HEK293 (cell line): ENCODE measurements around the gene FRMPD2.

ENCODE experiments used
- PATZ1 ChIP-seq: fragments of 450-650 bp; formaldehyde crosslinking; IDR thresholded peaks from 2 replicates; pipeline ENCODE4 v1.5.1; 2016; ENCODE audit warnings: missing biosample characterization, missing genetic modification characterization
- SCRT1 ChIP-seq: fragments of 450-650 bp; formaldehyde crosslinking; IDR thresholded peaks from 2 replicates; pipeline ENCODE4 v1.5.1; 2016; ENCODE audit warnings: missing biosample characterization, missing genetic modification characterization, borderline replicate concordance
- SP2 ChIP-seq: fragments of 450-650 bp; formaldehyde crosslinking; IDR thresholded peaks from 2 replicates; pipeline ENCODE4 v1.5.1; 2016; ENCODE audit warnings: missing biosample characterization, missing genetic modification characterization
- ZNF174 ChIP-seq: fragments of 450-650 bp; formaldehyde crosslinking; IDR thresholded peaks from 2 replicates; pipeline ENCODE4 v1.5.0; 2017; ENCODE audit warnings: missing biosample characterization, mild to moderate bottlenecking, missing genetic modification characterization
- ZNF248 ChIP-seq: fragments of 450-650 bp; formaldehyde crosslinking; IDR thresholded peaks from 2 replicates; pipeline ENCODE4 v1.5.1; 2017; ENCODE audit warnings: missing biosample characterization, missing genetic modification characterization
- ZNF274 ChIP-seq, 2 experiments: fragments of 200-500 bp in 1 of 2; fragments of 450-650 bp in 1 of 2; sonication (Bioruptor generic) in 1 of 2; formaldehyde crosslinking in 1 of 2; IDR thresholded peaks; 2 replicates each; pipeline versions ENCODE4 v1.5.1 to v1.6.1; 2014 to 2016; ENCODE audit warnings: borderline replicate concordance in 1 of 2, inconsistent platforms in 1 of 2, low read length in 1 of 2, missing biosample characterization in 1 of 2, missing genetic modification characterization in 1 of 2
- ZNF423 ChIP-seq: fragments of 450-650 bp; formaldehyde crosslinking; IDR thresholded peaks from 2 replicates; pipeline ENCODE4 v1.5.1; 2016; ENCODE audit warnings: missing biosample characterization, missing genetic modification characterization
- ZNF629 ChIP-seq: fragments of 450-650 bp; formaldehyde crosslinking; IDR thresholded peaks from 2 replicates; pipeline ENCODE4 v1.5.1; 2017; ENCODE audit warnings: missing biosample characterization, missing genetic modification characterization
- TF ChIP-seq, protein P1 (sequence below): fragments of 450-650 bp; formaldehyde crosslinking; IDR thresholded peaks from 2 replicates; pipeline ENCODE4 v1.5.1; 2016; ENCODE audit warnings: missing biosample characterization, missing genetic modification characterization
- TF ChIP-seq, protein P2 (sequence below): fragments of 450-650 bp; formaldehyde crosslinking; IDR thresholded peaks from 2 replicates; pipeline ENCODE4 v1.5.1; 2016; ENCODE audit warnings: missing biosample characterization, missing genetic modification characterization
- TF ChIP-seq, protein P3 (sequence below): fragments of 450-650 bp; formaldehyde crosslinking; IDR thresholded peaks from 2 replicates; pipeline ENCODE4 v1.5.1; 2017; ENCODE audit warnings: missing biosample characterization, missing genetic modification characterization

DNA sequence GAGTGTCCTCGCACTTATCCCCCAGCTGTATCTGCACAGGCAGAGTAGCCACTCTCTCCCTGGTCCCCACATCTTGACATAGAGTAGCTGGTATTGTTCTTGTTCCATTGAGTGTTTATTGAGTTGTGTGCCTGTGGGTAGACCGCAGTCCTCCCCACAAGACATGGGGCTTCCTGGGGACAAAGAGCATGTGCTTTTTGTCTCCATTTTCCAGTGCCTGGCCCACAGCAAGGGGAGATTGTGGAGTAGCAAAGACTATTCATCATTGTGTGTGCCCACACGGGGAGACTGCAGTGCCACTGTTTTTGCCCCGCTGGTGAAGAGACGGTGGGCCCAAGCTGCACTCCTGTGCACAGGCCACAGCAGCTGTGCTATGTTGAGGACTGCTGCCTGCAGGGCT is 63.5 kb downstream of the FRMPD2 start:
- TF ChIP-seq SCRT1 (tag by site-specific recombination) (no peak), ZNF248 (no peak), ZNF274 (IDR thresholded peaks at IDR 0.05; ENCODE audit: low read length) (no peak), ZNF274 (tag by site-specific recombination; IDR thresholded peaks at IDR 0.05; ENCODE audit: borderline replicate concordance) (no peak), ZNF629 (tag by site-specific recombination) (no peak), PATZ1 (no peak), ZNF174 (tag by site-specific recombination) (no peak), ZNF423 (tag by site-specific recombination) (no peak), SP2 (tag by site-specific recombination) (no peak)
- TF ChIP-seq, protein P1, sequence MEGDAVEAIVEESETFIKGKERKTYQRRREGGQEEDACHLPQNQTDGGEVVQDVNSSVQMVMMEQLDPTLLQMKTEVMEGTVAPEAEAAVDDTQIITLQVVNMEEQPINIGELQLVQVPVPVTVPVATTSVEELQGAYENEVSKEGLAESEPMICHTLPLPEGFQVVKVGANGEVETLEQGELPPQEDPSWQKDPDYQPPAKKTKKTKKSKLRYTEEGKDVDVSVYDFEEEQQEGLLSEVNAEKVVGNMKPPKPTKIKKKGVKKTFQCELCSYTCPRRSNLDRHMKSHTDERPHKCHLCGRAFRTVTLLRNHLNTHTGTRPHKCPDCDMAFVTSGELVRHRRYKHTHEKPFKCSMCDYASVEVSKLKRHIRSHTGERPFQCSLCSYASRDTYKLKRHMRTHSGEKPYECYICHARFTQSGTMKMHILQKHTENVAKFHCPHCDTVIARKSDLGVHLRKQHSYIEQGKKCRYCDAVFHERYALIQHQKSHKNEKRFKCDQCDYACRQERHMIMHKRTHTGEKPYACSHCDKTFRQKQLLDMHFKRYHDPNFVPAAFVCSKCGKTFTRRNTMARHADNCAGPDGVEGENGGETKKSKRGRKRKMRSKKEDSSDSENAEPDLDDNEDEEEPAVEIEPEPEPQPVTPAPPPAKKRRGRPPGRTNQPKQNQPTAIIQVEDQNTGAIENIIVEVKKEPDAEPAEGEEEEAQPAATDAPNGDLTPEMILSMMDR (tag by site-specific recombination), result no peak
- TF ChIP-seq, protein P2, sequence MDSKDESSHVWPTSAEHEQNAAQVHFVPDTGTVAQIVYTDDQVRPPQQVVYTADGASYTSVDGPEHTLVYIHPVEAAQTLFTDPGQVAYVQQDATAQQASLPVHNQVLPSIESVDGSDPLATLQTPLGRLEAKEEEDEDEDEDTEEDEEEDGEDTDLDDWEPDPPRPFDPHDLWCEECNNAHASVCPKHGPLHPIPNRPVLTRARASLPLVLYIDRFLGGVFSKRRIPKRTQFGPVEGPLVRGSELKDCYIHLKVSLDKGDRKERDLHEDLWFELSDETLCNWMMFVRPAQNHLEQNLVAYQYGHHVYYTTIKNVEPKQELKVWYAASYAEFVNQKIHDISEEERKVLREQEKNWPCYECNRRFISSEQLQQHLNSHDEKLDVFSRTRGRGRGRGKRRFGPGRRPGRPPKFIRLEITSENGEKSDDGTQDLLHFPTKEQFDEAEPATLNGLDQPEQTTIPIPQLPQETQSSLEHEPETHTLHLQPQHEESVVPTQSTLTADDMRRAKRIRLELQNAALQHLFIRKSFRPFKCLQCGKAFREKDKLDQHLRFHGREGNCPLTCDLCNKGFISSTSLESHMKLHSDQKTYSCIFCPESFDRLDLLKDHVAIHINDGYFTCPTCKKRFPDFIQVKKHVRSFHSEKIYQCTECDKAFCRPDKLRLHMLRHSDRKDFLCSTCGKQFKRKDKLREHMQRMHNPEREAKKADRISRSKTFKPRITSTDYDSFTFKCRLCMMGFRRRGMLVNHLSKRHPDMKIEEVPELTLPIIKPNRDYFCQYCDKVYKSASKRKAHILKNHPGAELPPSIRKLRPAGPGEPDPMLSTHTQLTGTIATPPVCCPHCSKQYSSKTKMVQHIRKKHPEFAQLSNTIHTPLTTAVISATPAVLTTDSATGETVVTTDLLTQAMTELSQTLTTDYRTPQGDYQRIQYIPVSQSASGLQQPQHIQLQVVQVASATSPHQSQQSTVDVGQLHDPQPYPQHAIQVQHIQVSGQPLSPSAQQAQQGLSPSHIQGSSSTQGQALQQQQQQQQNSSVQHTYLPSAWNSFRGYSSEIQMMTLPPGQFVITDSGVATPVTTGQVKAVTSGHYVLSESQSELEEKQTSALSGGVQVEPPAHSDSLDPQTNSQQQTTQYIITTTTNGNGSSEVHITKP (tag by site-specific recombination), result no peak
- TF ChIP-seq, protein P3, sequence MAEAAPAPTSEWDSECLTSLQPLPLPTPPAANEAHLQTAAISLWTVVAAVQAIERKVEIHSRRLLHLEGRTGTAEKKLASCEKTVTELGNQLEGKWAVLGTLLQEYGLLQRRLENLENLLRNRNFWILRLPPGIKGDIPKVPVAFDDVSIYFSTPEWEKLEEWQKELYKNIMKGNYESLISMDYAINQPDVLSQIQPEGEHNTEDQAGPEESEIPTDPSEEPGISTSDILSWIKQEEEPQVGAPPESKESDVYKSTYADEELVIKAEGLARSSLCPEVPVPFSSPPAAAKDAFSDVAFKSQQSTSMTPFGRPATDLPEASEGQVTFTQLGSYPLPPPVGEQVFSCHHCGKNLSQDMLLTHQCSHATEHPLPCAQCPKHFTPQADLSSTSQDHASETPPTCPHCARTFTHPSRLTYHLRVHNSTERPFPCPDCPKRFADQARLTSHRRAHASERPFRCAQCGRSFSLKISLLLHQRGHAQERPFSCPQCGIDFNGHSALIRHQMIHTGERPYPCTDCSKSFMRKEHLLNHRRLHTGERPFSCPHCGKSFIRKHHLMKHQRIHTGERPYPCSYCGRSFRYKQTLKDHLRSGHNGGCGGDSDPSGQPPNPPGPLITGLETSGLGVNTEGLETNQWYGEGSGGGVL, result no peak
